Hepatocyte (in vitro differentiated cells): ENCODE data around the gene ATP8B3. TPM values are rescaled to one million over a fixed set of nuclear protein-coding genes. Genes with fewer than 3 reads are reported as not detected.

ENCODE experiments used
- DNase-seq: peaks from one replicate; pipeline ENCODE4 v3.0.0-alpha.2; 2016; ENCODE audit warnings: low spot score
- H2AFZ ChIP-seq: fragments of 200-600 bp; sonication (generic); 2 replicates; pipeline ENCODE4 v1.6.0; 2016; ENCODE audit warnings: antibody characterized with exemption, mild to moderate bottlenecking
- H3K27ac ChIP-seq: fragments of 200-600 bp; sonication (generic); 2 replicates; pipeline ENCODE4 v1.5.1; 2016; ENCODE audit warnings: mild to moderate bottlenecking
- H3K27me3 ChIP-seq: fragments of 200-600 bp; sonication (generic); 2 replicates; pipeline ENCODE4 v1.6.1; 2016
- H3K36me3 ChIP-seq: fragments of 200-600 bp; sonication (generic); replicated peaks from 2 replicates; pipeline ENCODE4 v1.5.1; 2016; ENCODE audit warnings: low read depth; ENCODE audit not compliant: insufficient read depth
- H3K4me1 ChIP-seq: fragments of 200-600 bp; sonication (generic); 2 replicates; pipeline ENCODE4 v1.5.1; 2016; ENCODE audit warnings: mild to moderate bottlenecking, moderate library complexity; ENCODE audit not compliant: insufficient read depth
- H3K4me2 ChIP-seq: fragments of 200-600 bp; sonication (generic); 2 replicates; pipeline ENCODE4 v1.6.0; 2016
- H3K4me3 ChIP-seq: fragments of 200-600 bp; sonication (generic); 2 replicates; pipeline ENCODE4 v1.5.1; 2016; ENCODE audit warnings: mild to moderate bottlenecking
- H3K79me2 ChIP-seq: fragments of 200-600 bp; sonication (generic); 2 replicates; pipeline ENCODE4 v1.6.0; 2017; ENCODE audit warnings: mild to moderate bottlenecking
- H3K9me2 ChIP-seq: fragments of 200-600 bp; sonication (generic); replicated peaks from 2 replicates; pipeline ENCODE4 v1.6.0; 2017; ENCODE audit warnings: mild to moderate bottlenecking; ENCODE audit not compliant: insufficient read depth
- H3K9me3 ChIP-seq: fragments of 200-600 bp; sonication (generic); 2 replicates; pipeline ENCODE4 v1.5.1; 2016; ENCODE audit warnings: low read depth, mild to moderate bottlenecking
- H4K20me1 ChIP-seq: fragments of 200-600 bp; sonication (generic); 2 replicates; pipeline ENCODE4 v1.6.0; 2016; ENCODE audit warnings: mild to moderate bottlenecking; ENCODE audit not compliant: insufficient read depth, poor library complexity, severe bottlenecking
- CTCF ChIP-seq: fragments of 200-600 bp; sonication (generic); IDR thresholded peaks from 2 replicates; pipeline ENCODE4 v1.5.1; 2016; ENCODE audit warnings: antibody characterized with exemption, mild to moderate bottlenecking; ENCODE audit not compliant: poor library complexity
- EZH2 ChIP-seq: fragments of 200-600 bp; sonication (generic); IDR thresholded peaks from 2 replicates; pipeline ENCODE4 v1.6.1; 2016; ENCODE audit warnings: antibody characterized with exemption, mild to moderate bottlenecking, borderline replicate concordance
- EZH2phosphoT487 ChIP-seq: fragments of 200-600 bp; sonication (generic); IDR thresholded peaks from one replicate; pipeline ENCODE4 v1.6.1; 2018; ENCODE audit warnings: antibody characterized with exemption, mild to moderate bottlenecking, low read depth, moderate library complexity; ENCODE audit not compliant: unreplicated experiment, severe bottlenecking
- WGBS: methylation state at CpG from one replicate; pipeline ENCODE4 v1.1.6; 2016; ENCODE audit warnings: low lambda C conversion rate; ENCODE audit errors: missing lambda C conversion rate; 5-methylcytosine and 5-hydroxymethylcytosine counted together
- polyA plus RNA-seq: library from polyadenylated mRNA; unstranded; fragments of >200 nt; fragmentation: Nextera tagmentation; extraction: Ambion mirVana; gene quantifications from 2 replicates; pipeline ENCODE4 v1.2.1, GENCODE V29; 2016
- total RNA-seq: library from RNA; depleted of rRNA; stranded (reverse); fragments of >200 nt; gene quantifications from 2 replicates; pipeline ENCODE4 v1.2.3, GENCODE V29; 2014

The ATP8B3 gene
- total and polyA plus RNA-seq, 2 experiments from 2014 or later: 1.7 to 2.4 TPM

GRCh38 chr19:1786668-1787067, 25.4 kb downstream of the ATP8B3 start:
- 94% methylated on average over 8 of the region's 8 CpGs for WGBS
- Histone ChIP-seq H3K9me2 (no peaks in the 10 kb centered on the region), H3K9me3 (no peaks in the 10 kb centered on the region), H3K4me1 (peaks cover 5% of the 10 kb centered on the region), H3K79me2 (no peaks in the 10 kb centered on the region), H2AFZ (no peak overlapping the region), H3K4me2 (no peak overlapping the region), H3K36me3 (no peaks in the 10 kb centered on the region), H3K27me3 (peaks cover 15% of the 10 kb centered on the region), H3K4me3 (no peak overlapping the region), H4K20me1 (no peaks in the 10 kb centered on the region), H3K27ac (no peak overlapping the region)
- TF ChIP-seq EZH2 (no peak), EZH2phosphoT487 (no peak), CTCF (no peak)
- no peak for DNase-seq

- TF ChIP-seq EZH2 (no peak), CTCF (no peak), EZH2phosphoT487 (no peak)
- WGBS: 95% methylated on average over 16 of the region's 19 CpGs
- no peaks in the 10 kb centered on the region for H3K9me2 ChIP-seq
- H3K4me3 ChIP-seq: no peak overlapping the region
- no peak for DNase-seq
- no peaks in the 10 kb centered on the region for H4K20me1 ChIP-seq
- H3K79me2 ChIP-seq: no peaks in the 10 kb centered on the region
- H3K9me3 ChIP-seq: no peaks in the 10 kb centered on the region
- H3K27me3 ChIP-seq: peaks cover 22% of the 10 kb centered on the region
- no peak overlapping the region for H3K27ac ChIP-seq
- peaks cover 5% of the 10 kb centered on the region for H3K4me1 ChIP-seq
- no peak overlapping the region for H3K4me2 ChIP-seq
- H2AFZ ChIP-seq: no peak overlapping the region
- H3K36me3 ChIP-seq: no peaks in the 10 kb centered on the region
Measured at GRCh38 chr19:1785310-1785709, 26.8 kb downstream of the ATP8B3 start.

GRCh38 chr19:1783874-1784273, 28.2 kb downstream of the ATP8B3 start:
- Histone ChIP-seq H2AFZ (no peak overlapping the region), H3K27me3 (peaks cover 30% of the 10 kb centered on the region), H3K4me3 (no peak overlapping the region), H3K4me1 (no peaks in the 10 kb centered on the region), H4K20me1 (no peaks in the 10 kb centered on the region), H3K79me2 (no peaks in the 10 kb centered on the region), H3K9me2 (no peaks in the 10 kb centered on the region), H3K36me3 (no peaks in the 10 kb centered on the region), H3K27ac (no peak overlapping the region), H3K9me3 (no peaks in the 10 kb centered on the region), H3K4me2 (no peak overlapping the region)
- 93% methylated on average over 9 of the region's 9 CpGs for WGBS
- no peak for DNase-seq
- no peak for TF ChIP-seq CTCF
- TF ChIP-seq EZH2: no peak
- TF ChIP-seq EZH2phosphoT487: no peak

GRCh38 chr19:1783354-1783753, 28.7 kb downstream of the ATP8B3 start:
- H4K20me1 ChIP-seq: no peaks in the 10 kb centered on the region
- TF ChIP-seq EZH2 (no peak), CTCF (no peak), EZH2phosphoT487 (no peak)
- no peak overlapping the region for H2AFZ ChIP-seq
- H3K4me1 ChIP-seq: no peaks in the 10 kb centered on the region
- H3K36me3 ChIP-seq: no peaks in the 10 kb centered on the region
- no peak overlapping the region for H3K4me3 ChIP-seq
- peaks cover 31% of the 10 kb centered on the region for H3K27me3 ChIP-seq
- no peaks in the 10 kb centered on the region for H3K79me2 ChIP-seq
- no peaks in the 10 kb centered on the region for H3K9me2 ChIP-seq
- no peak overlapping the region for H3K4me2 ChIP-seq
- no peak overlapping the region for H3K27ac ChIP-seq
- H3K9me3 ChIP-seq: no peaks in the 10 kb centered on the region
- WGBS: 86% methylated on average over 4 of the region's 4 CpGs
- DNase-seq: no peak
